Keratinocyte (primary cell): ENCODE results near the gene AGO1. TPM values are rescaled to one million over a fixed set of nuclear protein-coding genes. Genes with fewer than 3 reads are reported as not detected.

Source experiments
- DNase-seq: peaks from one replicate; pipeline ENCODE4 v3.0.0-alpha.2; 2011; ENCODE audit warnings: low read depth, missing footprints, low spot score
- FAIRE-seq: peaks from 2 replicates; lab custom pipeline; 2011; peaks lifted over from hg19 to GRCh38; lab: Jason Lieb, UNC
- H2AFZ ChIP-seq: 2 replicates; pipeline ENCODE4 v1.6.0; 2012; ENCODE audit warnings: low read length, control low read depth, inconsistent platforms; ENCODE audit not compliant: control insufficient read depth
- H3K27ac ChIP-seq: 2 replicates; pipeline ENCODE4 v1.5.1; 2011; ENCODE audit warnings: low read length; ENCODE audit not compliant: control insufficient read depth, insufficient read depth
- H3K27me3 ChIP-seq: 3 replicates; pipeline ENCODE4 v1.6.0; 2011; ENCODE audit warnings: low read length; ENCODE audit not compliant: control insufficient read depth, insufficient read depth; ENCODE audit errors: extremely low read depth
- H3K36me3 ChIP-seq, 2 experiments: 2 replicates in 1 of 2; 3 replicates in 1 of 2; pipeline ENCODE4 v1.5.1; 2011; ENCODE audit warnings: low read length in 2 of 2, mild to moderate bottlenecking in 1 of 2; ENCODE audit not compliant: control insufficient read depth in 2 of 2, insufficient read depth in 2 of 2; ENCODE audit errors: extremely low read depth in 1 of 2
- H3K4me1 ChIP-seq: 3 replicates; pipeline ENCODE4 v1.5.1; 2011; ENCODE audit warnings: low read length; ENCODE audit not compliant: control insufficient read depth, insufficient read depth; ENCODE audit errors: extremely low read depth
- H3K4me2 ChIP-seq: 3 replicates; pipeline ENCODE4 v1.6.0; 2011; ENCODE audit warnings: low read depth, low read length; ENCODE audit not compliant: control insufficient read depth, insufficient read depth; ENCODE audit errors: extremely low read depth
- H3K4me3 ChIP-seq, 3 experiments: fragments of 200-600 bp in 1 of 3; sonication (generic) in 1 of 3; 2 replicates in 2 of 3; 3 replicates in 1 of 3; pipeline ENCODE4 v1.5.1; 2011 to 2016; ENCODE audit warnings: low read length in 3 of 3, mild to moderate bottlenecking in 3 of 3, control low read depth in 2 of 3, inconsistent platforms in 1 of 3, low read depth in 1 of 3, mixed read lengths in 1 of 3, mixed run types in 1 of 3, moderate library complexity in 1 of 3; ENCODE audit not compliant: control insufficient read depth in 2 of 3, insufficient read depth in 2 of 3; ENCODE audit errors: extremely low read depth in 1 of 3
- H3K79me2 ChIP-seq: 2 replicates; pipeline ENCODE4 v1.6.0; 2012; ENCODE audit warnings: low read length; ENCODE audit not compliant: control insufficient read depth, insufficient read depth
- H3K9ac ChIP-seq: 3 replicates; pipeline ENCODE4 v1.6.0; 2011; ENCODE audit warnings: low read length; ENCODE audit not compliant: control insufficient read depth, insufficient read depth; ENCODE audit errors: extremely low read depth
- H3K9me1 ChIP-seq: 3 replicates; pipeline ENCODE4 v1.6.0; 2011; ENCODE audit warnings: low read length; ENCODE audit not compliant: control insufficient read depth, insufficient read depth; ENCODE audit errors: extremely low read depth
- H3K9me3 ChIP-seq: 2 replicates; pipeline ENCODE4 v1.5.1; 2012; ENCODE audit warnings: low read depth, low read length; ENCODE audit not compliant: control insufficient read depth
- H4K20me1 ChIP-seq: 3 replicates; pipeline ENCODE4 v1.6.0; 2011; ENCODE audit warnings: low read length; ENCODE audit not compliant: control insufficient read depth, insufficient read depth; ENCODE audit errors: extremely low read depth
- CTCF ChIP-seq, 3 experiments: IDR thresholded peaks in 1 of 3; conservative IDR thresholded peaks in 1 of 3; optimal IDR thresholded peaks in 1 of 3; 2 replicates in 2 of 3; 3 replicates in 1 of 3; pipeline versions ENCODE3 to v1.5.1; 2011; ENCODE audit warnings: low read length in 3 of 3, mild to moderate bottlenecking in 3 of 3, moderate library complexity in 2 of 3, control low read depth in 1 of 3, inconsistent platforms in 1 of 3; ENCODE audit not compliant: insufficient read depth in 2 of 3; ENCODE audit errors: extremely low read depth in 1 of 3
- EZH2 ChIP-seq: IDR thresholded peaks from one replicate; pipeline ENCODE4 v1.6.1; 2012; ENCODE audit warnings: inconsistent platforms, mild to moderate bottlenecking, low read length, moderate library complexity
- dilution Hi-C: fragments of 300-500 bp; cut with MboI; formaldehyde crosslinking; loops from one replicate; pipeline ENCODE4 v1.7.0; 2020; ENCODE audit warnings: low sequenced_read_pairs; ENCODE audit not compliant: extremely low pct_ligation_motif_present
- polyA plus RNA-seq, 5 experiments: library from polyadenylated mRNA; depleted of rRNA in 3 of 5; stranded (reverse) in 3 of 5; stranded (forward) in 1 of 5; unstranded in 1 of 5; fragments of >200 nt; gene quantifications; 1 replicate in 1 of 5; 2 replicates in 3 of 5; 3 replicates in 1 of 5; pipeline versions ENCODE4 v1.2.1 to v1.2.3, GENCODE V29; 2011 to 2012; ENCODE audit warnings: missing spikeins in 2 of 5, low read depth in 1 of 5, low replicate concordance in 1 of 5

The AGO1 gene
- polyA plus RNA-seq, 1 donor (not counting 4 experiments of a cell fraction or from before 2014, with no cell fraction given): 5.7 TPM

- dilution Hi-C loops: no loop called here
Observed at GRCh38 chr1:35852241-35852640, 30.8 kb upstream of the AGO1 start.

GRCh38 chr1:35854989-35855700 is 27.9 kb upstream of the AGO1 start:
- H3K27me3 ChIP-seq: no peaks in the 10 kb centered on the region
- no peak overlapping the region for H3K9ac ChIP-seq
- H3K79me2 ChIP-seq: no peaks in the 10 kb centered on the region
- dilution Hi-C loops: no loop called here
- H3K4me3 ChIP-seq: no peak overlapping the region
- no peaks in the 10 kb centered on the region for H3K9me3 ChIP-seq
- no peaks in the 10 kb centered on the region for H3K4me1 ChIP-seq
- no peaks in the 10 kb centered on the region for H3K9me1 ChIP-seq
- no peak overlapping the region for H2AFZ ChIP-seq
- H3K27ac ChIP-seq: no peak overlapping the region
- TF ChIP-seq CTCF (optimal IDR thresholded peaks at IDR 0.05 in 1 of 3, IDR thresholded peaks at IDR 0.05 in 1 of 3, conservative IDR thresholded peaks at IDR 0.05 in 1 of 3; ENCODE audit: extremely low read depth in 1 of 3, insufficient read depth in 2 of 3, low read length in 3 of 3): peak in 1 of 3 experiments; percentile 30
- no peak for TF ChIP-seq EZH2
- no peaks in the 10 kb centered on the region for H4K20me1 ChIP-seq
- H3K4me2 ChIP-seq: no peak overlapping the region
- peaks cover 4 to 5% of the 10 kb centered on the region in 2 experiments for H3K36me3 ChIP-seq
- DNase-seq (no peak), FAIRE-seq (no peak)

More at GRCh38 chr1:35852241-35852640, 30.8 kb upstream of the AGO1 start:
- Histone ChIP-seq H2AFZ (no peak overlapping the region), H3K4me1 (no peaks in the 10 kb centered on the region), H3K79me2 (no peaks in the 10 kb centered on the region), H3K9ac (no peak overlapping the region), H3K36me3 (peaks cover 5% of the 10 kb centered on the region in 2 experiments), H4K20me1 (no peaks in the 10 kb centered on the region), H3K27ac (no peak overlapping the region), H3K9me1 (no peaks in the 10 kb centered on the region), H3K9me3 (no peaks in the 10 kb centered on the region), H3K27me3 (no peaks in the 10 kb centered on the region), H3K4me2 (no peak overlapping the region), H3K4me3 (no peak overlapping the region)
- no peak for DNase-seq
- TF ChIP-seq EZH2 (no peak), CTCF (optimal IDR thresholded peaks at IDR 0.05 in 1 of 3, IDR thresholded peaks at IDR 0.05 in 1 of 3, conservative IDR thresholded peaks at IDR 0.05 in 1 of 3; ENCODE audit: extremely low read depth in 1 of 3, insufficient read depth in 2 of 3, low read length in 3 of 3) (no peak)
- no peak for FAIRE-seq
